Panc1 (cell line): ENCODE results near the gene KDM4B.

Experiments used
- CTCF ChIP-seq: fragments of 450-650 bp; IDR thresholded peaks from 2 replicates; pipeline ENCODE4 v1.5.1; 2017; ENCODE audit warnings: mild to moderate bottlenecking
- POLR2AphosphoS5 ChIP-seq: IDR thresholded peaks from 2 replicates; pipeline ENCODE4 v1.6.1; 2012; ENCODE audit warnings: mild to moderate bottlenecking, low read depth, low read length, moderate library complexity
- REST ChIP-seq, 2 experiments: IDR thresholded peaks; 2 replicates each; pipeline ENCODE4 v1.6.1; 2011 to 2012; ENCODE audit warnings: low read depth in 2 of 2, control low read depth in 1 of 2, low read length in 1 of 2, mild to moderate bottlenecking in 1 of 2, moderate library complexity in 1 of 2; ENCODE audit not compliant: insufficient read depth in 1 of 2
- TCF7L2 ChIP-seq: IDR thresholded peaks from 2 replicates; pipeline ENCODE4 v1.6.1; 2011; ENCODE audit warnings: mild to moderate bottlenecking, low read depth, low read length, inconsistent platforms

GRCh38 chr19:5117421-5117820, 148.5 kb downstream of the KDM4B start:
- TF ChIP-seq CTCF (no peak), REST (IDR thresholded peaks at IDR 0.05; ENCODE audit: insufficient read depth in 1 of 2, low read depth in 2 of 2, low read length in 1 of 2) (no peak), POLR2AphosphoS5 (no peak), TCF7L2 (no peak)
